Mammary microvascular endothelial cell (primary cell): ENCODE measurements around the gene TRIM29. TPM values are rescaled to one million over a fixed set of nuclear protein-coding genes. Genes with fewer than 3 reads are reported as not detected.

Source experiments
- total RNA-seq: library from RNA; depleted of rRNA; stranded (reverse); fragments of >200 nt; gene quantifications from 2 replicates; pipeline ENCODE4 v1.2.3, GENCODE V29; 2015

The TRIM29 gene
- total RNA-seq, result 0.20 TPM in 1 of 2 replicates, not detected in the other

GRCh38 chr11:120137611-120138521, at the start of gene TRIM29:
Gene TRIM29 (minus strand): TSS chr11:120138113. CDS start chr11:120138031, 82 bp downstream.

Other genes with a start within 250 kb of the TRIM29 start
- 93.2 and 99.3 TPM in 2 replicates for gene OAF, start 72.9 kb upstream of the TRIM29 start, total RNA-seq
- 0.10 TPM in 1 of 2 replicates, not detected in the other for gene POU2F3, start 102.0 kb upstream of the TRIM29 start, total RNA-seq
- 5.1 and 7.7 TPM in 2 replicates for gene TLCD5, start 187.2 kb upstream of the TRIM29 start, total RNA-seq
- 58.8 and 59.2 TPM in 2 replicates for gene ARHGEF12, start 198.3 kb upstream of the TRIM29 start, total RNA-seq